ENCODE measurements around the gene RPL36.
"Not testable (repeated sequence)": the region's sequence is repeated elsewhere in the genome, so short reads cannot be mapped to it uniquely, and the experiment has no call there.

- TF ChIP-seq POLR2AphosphoS5 (IDR thresholded peaks at IDR 0.05); CTCF (IDR thresholded peaks at IDR 0.05); POLR2A (IDR thresholded peaks at IDR 0.05; ENCODE audit: low read depth): not testable (repeated sequence)
These were observed 1.7 kb upstream of the RPL36 start for GRCh38 chr19:5688262-5688881.
